ENCODE measurements around the gene PKP1.

The PKP1 gene

GRCh38 chr1:201353186-201353940 lies 70.1 kb downstream of the PKP1 start:
- Histone ChIP-seq H3K36me3 (ENCODE audit: insufficient read depth, low read length) (no peaks in the 10 kb centered on the region), H3K27me3 (ENCODE audit: insufficient read depth, low read length, poor library complexity) (no peaks in the 10 kb centered on the region), H3K4me3 (ENCODE audit: low read depth in 1 of 2, low read length in 2 of 2) (no peak overlapping the region), H3K27ac (ENCODE audit: low read length) (no peak overlapping the region), H3K4me1 (ENCODE audit: insufficient read depth, low read length) (no peaks in the 10 kb centered on the region), H3K9me3 (ENCODE audit: insufficient read depth, low read length, severe bottlenecking) (no peaks in the 10 kb centered on the region), H2AFZ (ENCODE audit: low read depth, low read length) (no peak overlapping the region), H3K79me2 (ENCODE audit: insufficient read depth, low read length) (no peaks in the 10 kb centered on the region), H3K4me2 (ENCODE audit: insufficient read depth, low read length) (no peak overlapping the region), H3K9ac (ENCODE audit: low read depth, low read length) (no peak overlapping the region), H4K20me1 (ENCODE audit: insufficient read depth, low read length) (no peaks in the 10 kb centered on the region)
- TF ChIP-seq CTCF (IDR thresholded peaks at IDR 0.05; ENCODE audit: borderline replicate concordance, extremely low read depth, low read length, poor library complexity, severe bottlenecking) = no peak
- TF ChIP-seq EZH2 (IDR thresholded peaks at IDR 0.05; ENCODE audit: borderline replicate concordance, low read depth, low read length, severe bottlenecking) = no peak
- DNase-seq (no peak), ATAC-seq (ENCODE audit: insufficient read depth, low read depth) (no peak)

- H3K4me3 ChIP-seq (ENCODE audit: low read depth in 1 of 2, low read length in 2 of 2) = no peak overlapping the region
- no peak for TF ChIP-seq CTCF (IDR thresholded peaks at IDR 0.05; ENCODE audit: borderline replicate concordance, extremely low read depth, low read length, poor library complexity, severe bottlenecking)
- TF ChIP-seq EZH2 (IDR thresholded peaks at IDR 0.05; ENCODE audit: borderline replicate concordance, low read depth, low read length, severe bottlenecking) = no peak
- no peak overlapping the region for H3K27ac ChIP-seq (ENCODE audit: low read length)
- no peak overlapping the region for H3K9ac ChIP-seq (ENCODE audit: low read depth, low read length)
- no peak for ATAC-seq (ENCODE audit: insufficient read depth, low read depth)
- H3K36me3 ChIP-seq (ENCODE audit: insufficient read depth, low read length) = no peaks in the 10 kb centered on the region
- H2AFZ ChIP-seq (ENCODE audit: low read depth, low read length) = no peak overlapping the region
- H3K79me2 ChIP-seq (ENCODE audit: insufficient read depth, low read length) = no peaks in the 10 kb centered on the region
- no peak for DNase-seq
- no peak overlapping the region for H3K4me2 ChIP-seq (ENCODE audit: insufficient read depth, low read length)
- H4K20me1 ChIP-seq (ENCODE audit: insufficient read depth, low read length) = no peaks in the 10 kb centered on the region
- no peaks in the 10 kb centered on the region for H3K27me3 ChIP-seq (ENCODE audit: insufficient read depth, low read length, poor library complexity)
- no peaks in the 10 kb centered on the region for H3K9me3 ChIP-seq (ENCODE audit: insufficient read depth, low read length, severe bottlenecking)
- H3K4me1 ChIP-seq (ENCODE audit: insufficient read depth, low read length) = no peaks in the 10 kb centered on the region
Observed at GRCh38 chr1:201354151-201354900, 71.0 kb downstream of the PKP1 start.

GRCh38 chr1:201354901-201355295 lies 71.6 kb downstream of the PKP1 start:
- ATAC-seq (ENCODE audit: insufficient read depth, low read depth) (no peak), DNase-seq (no peak)
- no peak overlapping the region for H3K9ac ChIP-seq (ENCODE audit: low read depth, low read length)
- TF ChIP-seq CTCF (IDR thresholded peaks at IDR 0.05; ENCODE audit: borderline replicate concordance, extremely low read depth, low read length, poor library complexity, severe bottlenecking) (no peak), EZH2 (IDR thresholded peaks at IDR 0.05; ENCODE audit: borderline replicate concordance, low read depth, low read length, severe bottlenecking) (no peak)
- H3K4me1 ChIP-seq (ENCODE audit: insufficient read depth, low read length) = no peaks in the 10 kb centered on the region
- H2AFZ ChIP-seq (ENCODE audit: low read depth, low read length) = no peak overlapping the region
- H3K27me3 ChIP-seq (ENCODE audit: insufficient read depth, low read length, poor library complexity) = no peaks in the 10 kb centered on the region
- no peaks in the 10 kb centered on the region for H3K36me3 ChIP-seq (ENCODE audit: insufficient read depth, low read length)
- H3K4me3 ChIP-seq (ENCODE audit: low read depth in 1 of 2, low read length in 2 of 2) = no peak overlapping the region
- no peak overlapping the region for H3K4me2 ChIP-seq (ENCODE audit: insufficient read depth, low read length)
- no peak overlapping the region for H3K27ac ChIP-seq (ENCODE audit: low read length)
- no peaks in the 10 kb centered on the region for H3K79me2 ChIP-seq (ENCODE audit: insufficient read depth, low read length)
- H4K20me1 ChIP-seq (ENCODE audit: insufficient read depth, low read length) = no peaks in the 10 kb centered on the region
- H3K9me3 ChIP-seq (ENCODE audit: insufficient read depth, low read length, severe bottlenecking) = no peaks in the 10 kb centered on the region

All from DND-41 (cell line).